H9 (cell line): Measurements from ENCODE around the gene DCDC2C. TPM values are rescaled to one million over a fixed set of nuclear protein-coding genes. Genes with fewer than 3 reads are reported as not detected.

Source experiments
- DNase-seq: peaks from one replicate; pipeline ENCODE4 v3.0.0-alpha.2; 2017
- H2AFZ ChIP-seq: one replicate; pipeline ENCODE4 v1.6.1; 2013; ENCODE audit warnings: mild to moderate bottlenecking, low read length, control low read depth, moderate library complexity
- H2AK5ac ChIP-seq: 2 replicates; pipeline ENCODE4 v1.6.1; 2013; ENCODE audit warnings: low read length, control low read depth, mixed read lengths; ENCODE audit not compliant: insufficient read length
- H2BK120ac ChIP-seq: one replicate; pipeline ENCODE4 v1.6.1; 2013; ENCODE audit warnings: low read depth, mild to moderate bottlenecking, low read length, control low read depth, inconsistent platforms; ENCODE audit not compliant: poor library complexity, severe bottlenecking
- H2BK12ac ChIP-seq: 2 replicates; pipeline ENCODE4 v1.6.1; 2013; ENCODE audit warnings: low read length, control low read depth, mixed read lengths, low read depth; ENCODE audit not compliant: insufficient read length
- H2BK15ac ChIP-seq: 2 replicates; pipeline ENCODE4 v1.6.1; 2013; ENCODE audit warnings: low read depth, low read length, control low read depth
- H2BK20ac ChIP-seq: one replicate; pipeline ENCODE4 v1.6.1; 2013; ENCODE audit warnings: low read depth, mild to moderate bottlenecking, low read length, control low read depth, inconsistent platforms; ENCODE audit not compliant: poor library complexity, severe bottlenecking
- H2BK5ac ChIP-seq: 2 replicates; pipeline ENCODE4 v1.6.1; 2013; ENCODE audit warnings: low read length, control low read depth, mixed read lengths; ENCODE audit not compliant: insufficient read length
- H3K14ac ChIP-seq: 2 replicates; pipeline ENCODE4 v1.6.1; 2013; ENCODE audit warnings: low read length, control low read depth; ENCODE audit not compliant: insufficient read depth
- H3K18ac ChIP-seq: 2 replicates; pipeline ENCODE4 v1.6.1; 2013; ENCODE audit warnings: low read depth, mild to moderate bottlenecking, mixed read lengths, low read length, control low read depth; ENCODE audit not compliant: insufficient read length
- H3K23ac ChIP-seq: 2 replicates; pipeline ENCODE4 v1.6.1; 2013; ENCODE audit warnings: low read length, control low read depth, mixed read lengths, low read depth; ENCODE audit not compliant: insufficient read length
- H3K23me2 ChIP-seq: 2 replicates; pipeline ENCODE4 v1.6.1; 2013; ENCODE audit warnings: low read depth, mild to moderate bottlenecking, mixed read lengths, low read length, control low read depth; ENCODE audit not compliant: insufficient read length, poor library complexity, severe bottlenecking
- H3K27ac ChIP-seq: 2 replicates; pipeline ENCODE4 v1.5.1; 2013; ENCODE audit warnings: low read length, control low read depth, mixed read lengths, low read depth; ENCODE audit not compliant: insufficient read length
- H3K27me3 ChIP-seq: 2 replicates; pipeline ENCODE4 v1.6.1; 2013; ENCODE audit warnings: low read length, control low read depth, inconsistent platforms; ENCODE audit not compliant: insufficient read depth
- H3K4ac ChIP-seq: 2 replicates; pipeline ENCODE4 v1.6.1; 2013; ENCODE audit warnings: low read depth, mild to moderate bottlenecking, control low read depth, inconsistent platforms, low read length, moderate library complexity
- H3K4me1 ChIP-seq: 2 replicates; pipeline ENCODE4 v1.6.1; 2013; ENCODE audit warnings: low read length, control low read depth, inconsistent platforms; ENCODE audit not compliant: insufficient read depth
- H3K4me2 ChIP-seq: 2 replicates; pipeline ENCODE4 v1.6.1; 2013; ENCODE audit warnings: low read length, control low read depth, mixed read lengths; ENCODE audit not compliant: insufficient read length, insufficient read depth
- H3K56ac ChIP-seq: 2 replicates; pipeline ENCODE4 v1.6.1; 2013; ENCODE audit warnings: low read depth, mild to moderate bottlenecking, mixed read lengths, low read length, control low read depth; ENCODE audit not compliant: insufficient read length
- H3K79me1 ChIP-seq: 2 replicates; pipeline ENCODE4 v1.6.1; 2013; ENCODE audit warnings: low read depth, mild to moderate bottlenecking, moderate library complexity, low read length, control low read depth, inconsistent platforms; ENCODE audit not compliant: insufficient read depth, poor library complexity, severe bottlenecking
- H3K79me2 ChIP-seq: 2 replicates; pipeline ENCODE4 v1.6.1; 2013; ENCODE audit warnings: low read length, control low read depth, inconsistent platforms; ENCODE audit not compliant: insufficient read depth
- H3K9ac ChIP-seq: 2 replicates; pipeline ENCODE4 v1.6.1; 2013; ENCODE audit warnings: low read length, control low read depth, mixed read lengths; ENCODE audit not compliant: insufficient read length; ENCODE audit errors: extremely low read depth
- H3K9me3 ChIP-seq: one replicate; pipeline ENCODE4 v1.6.1; 2013; ENCODE audit warnings: low read depth, low read length, inconsistent platforms; ENCODE audit not compliant: control insufficient read depth
- H3T11ph ChIP-seq: one replicate; pipeline ENCODE4 v1.6.1; 2013; ENCODE audit warnings: mild to moderate bottlenecking, low read length, control low read depth, inconsistent platforms
- H4K20me1 ChIP-seq: one replicate; pipeline ENCODE4 v1.6.1; 2013; ENCODE audit not compliant: control insufficient read depth, insufficient read length, insufficient read depth
- H4K5ac ChIP-seq: 2 replicates; pipeline ENCODE4 v1.6.1; 2013; ENCODE audit warnings: low read depth, mild to moderate bottlenecking, mixed read lengths, low read length, control low read depth; ENCODE audit not compliant: insufficient read length
- H4K8ac ChIP-seq: replicated peaks from 2 replicates; pipeline ENCODE4 v1.6.1; 2013; ENCODE audit warnings: low read length, control low read depth, mixed read lengths, low read depth; ENCODE audit not compliant: insufficient read length
- H4K91ac ChIP-seq: 2 replicates; pipeline ENCODE4 v1.6.1; 2013; ENCODE audit warnings: low read depth, mild to moderate bottlenecking, moderate library complexity, mixed read lengths, low read length, control low read depth; ENCODE audit not compliant: insufficient read length
- H3K27ac Mint-ChIP-seq, 3 experiments: 2 replicates in 2 of 3; 3 replicates in 1 of 3; pipeline ENCODE4 v1.8.0; 2020 to 2021; ENCODE audit warnings: mixed read lengths in 3 of 3, mild to moderate bottlenecking in 1 of 3, moderate library complexity in 1 of 3
- H3K27me3 Mint-ChIP-seq: 2 replicates; pipeline ENCODE4 v1.8.0; 2021; ENCODE audit warnings: low read depth, mild to moderate bottlenecking, moderate library complexity, mixed read lengths
- H3K36me3 Mint-ChIP-seq, 3 experiments: 2 replicates in 2 of 3; 3 replicates in 1 of 3; pipeline ENCODE4 v1.8.0; 2020 to 2021; ENCODE audit warnings: low read depth in 3 of 3, mixed read lengths in 3 of 3; ENCODE audit not compliant: insufficient read depth in 1 of 3
- H3K4me1 Mint-ChIP-seq, 2 experiments: 2 replicates each; pipeline ENCODE4 v1.8.0; 2020; ENCODE audit warnings: mixed read lengths in 2 of 2
- H3K4me3 Mint-ChIP-seq, 2 experiments: 2 replicates in 1 of 2; 3 replicates in 1 of 2; pipeline ENCODE4 v1.8.0; 2020 to 2021; ENCODE audit warnings: mild to moderate bottlenecking in 2 of 2, mixed read lengths in 2 of 2, moderate library complexity in 1 of 2
- H3K9me3 Mint-ChIP-seq, 2 experiments: 2 replicates in 1 of 2; 3 replicates in 1 of 2; pipeline ENCODE4 v1.8.0; 2020; ENCODE audit warnings: mild to moderate bottlenecking in 2 of 2, mixed read lengths in 2 of 2, moderate library complexity in 1 of 2
- WGBS: extraction: QIAGEN DNeasy Blood & Tissue Kit; methylation state at CpG from one replicate; pipeline ENCODE4 v1.1.7; 2013; ENCODE audit warnings: missing lambda C conversion rate, low lambda C conversion rate, mixed read lengths; ENCODE audit not compliant: insufficient read length; ENCODE audit errors: extremely low coverage; 5-methylcytosine and 5-hydroxymethylcytosine counted together
- total RNA-seq: library from RNA; stranded (reverse); gene quantifications from 2 replicates; pipeline ENCODE4 v1.2.1, GENCODE V29; 2021
- TF ChIP-seq, protein P1 (sequence below): fragments of 200-600 bp; sonication (generic); conservative IDR thresholded peaks from 3 replicates; pipeline ENCODE4 v1.8.0; 2021; ENCODE audit warnings: antibody characterized with exemption, mild to moderate bottlenecking

The DCDC2C gene
- total RNA-seq, 1 experiment from 2014 or later, result not detected

DNA sequence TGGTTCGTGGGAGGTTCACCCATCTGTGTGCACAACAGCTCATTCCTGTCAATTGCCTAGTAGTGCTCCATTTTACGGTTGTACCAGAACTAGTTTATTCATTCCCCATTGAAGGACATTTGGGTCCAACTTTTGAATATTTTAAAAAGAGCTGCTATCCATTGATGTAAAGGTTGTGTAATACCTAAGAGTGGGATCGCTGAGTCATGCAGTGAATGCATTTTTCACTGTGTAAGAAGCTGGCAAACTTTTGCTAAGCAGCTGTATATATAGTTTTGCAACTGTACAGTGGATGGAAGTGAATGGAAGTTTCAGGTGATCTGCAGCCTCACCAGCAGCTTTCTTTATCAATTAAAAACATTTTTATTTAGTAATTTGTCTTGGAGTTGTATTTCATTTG, 104.5 kb downstream of the DCDC2C start:
- Histone ChIP-seq H3K4ac (no peak overlapping the region), H3K9me3 (no peaks in the 10 kb centered on the region), H2BK15ac (no peak overlapping the region), H3K27ac (no peak overlapping the region), H3K18ac (no peak overlapping the region), H2BK120ac (no peak overlapping the region), H4K20me1 (no peaks in the 10 kb centered on the region), H2AFZ (no peak overlapping the region), H3K23me2 (no peaks in the 10 kb centered on the region), H3K56ac (no peak overlapping the region), H4K91ac (no peak overlapping the region), H3T11ph (no peak overlapping the region), H3K79me1 (no peaks in the 10 kb centered on the region), H3K79me2 (no peaks in the 10 kb centered on the region), H3K9ac (no peak overlapping the region), H3K23ac (no peak overlapping the region), H3K4me2 (no peak overlapping the region), H2BK20ac (no peak overlapping the region), H4K8ac (no peak overlapping the region), H2BK12ac (no peak overlapping the region), H2BK5ac (no peak overlapping the region), H3K4me1 (no peaks in the 10 kb centered on the region), H3K14ac (no peak overlapping the region), H4K5ac (no peak overlapping the region), H3K27me3 (no peaks in the 10 kb centered on the region), H2AK5ac (no peak overlapping the region)
- TF ChIP-seq, protein P1, sequence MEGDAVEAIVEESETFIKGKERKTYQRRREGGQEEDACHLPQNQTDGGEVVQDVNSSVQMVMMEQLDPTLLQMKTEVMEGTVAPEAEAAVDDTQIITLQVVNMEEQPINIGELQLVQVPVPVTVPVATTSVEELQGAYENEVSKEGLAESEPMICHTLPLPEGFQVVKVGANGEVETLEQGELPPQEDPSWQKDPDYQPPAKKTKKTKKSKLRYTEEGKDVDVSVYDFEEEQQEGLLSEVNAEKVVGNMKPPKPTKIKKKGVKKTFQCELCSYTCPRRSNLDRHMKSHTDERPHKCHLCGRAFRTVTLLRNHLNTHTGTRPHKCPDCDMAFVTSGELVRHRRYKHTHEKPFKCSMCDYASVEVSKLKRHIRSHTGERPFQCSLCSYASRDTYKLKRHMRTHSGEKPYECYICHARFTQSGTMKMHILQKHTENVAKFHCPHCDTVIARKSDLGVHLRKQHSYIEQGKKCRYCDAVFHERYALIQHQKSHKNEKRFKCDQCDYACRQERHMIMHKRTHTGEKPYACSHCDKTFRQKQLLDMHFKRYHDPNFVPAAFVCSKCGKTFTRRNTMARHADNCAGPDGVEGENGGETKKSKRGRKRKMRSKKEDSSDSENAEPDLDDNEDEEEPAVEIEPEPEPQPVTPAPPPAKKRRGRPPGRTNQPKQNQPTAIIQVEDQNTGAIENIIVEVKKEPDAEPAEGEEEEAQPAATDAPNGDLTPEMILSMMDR, result no peak
- Mint-ChIP-seq H3K27ac (no peak overlapping the region), H3K36me3 (peaks cover 0 to 6% (median 0%) of the 10 kb centered on the region in 3 experiments; a peak in 2 of 7 replicates), H3K4me1 (peaks cover 4% of the 10 kb centered on the region in 2 experiments; a peak in 3 of 4 replicates), H3K9me3 (peaks cover 13 to 16% of the 10 kb centered on the region in 2 experiments; a peak in 4 of 5 replicates), H3K4me3 (no peak overlapping the region), H3K27me3 (no peaks in the 10 kb centered on the region)
- WGBS, result no CpG with 5 or more reads among the region's 3 CpGs
- no peak for DNase-seq
